Hippocampal formation (tissue), 2 donors: Measurements from ENCODE around the gene TTLL3.
"Not testable (repeated sequence)": the region's sequence is repeated elsewhere in the genome, so short reads cannot be mapped to it uniquely, and the experiment has no call there.

Experiments used
- DNase-seq, 2 donors: peaks; one replicate each; lab custom pipeline; 2025; lab: John Stamatoyannopoulos, UW

TTLL3 gene

GRCh38 chr3:9865125-9865637 is 55.1 kb downstream of the TTLL3 start:
- DNase-seq: not testable (repeated sequence)

DNA sequence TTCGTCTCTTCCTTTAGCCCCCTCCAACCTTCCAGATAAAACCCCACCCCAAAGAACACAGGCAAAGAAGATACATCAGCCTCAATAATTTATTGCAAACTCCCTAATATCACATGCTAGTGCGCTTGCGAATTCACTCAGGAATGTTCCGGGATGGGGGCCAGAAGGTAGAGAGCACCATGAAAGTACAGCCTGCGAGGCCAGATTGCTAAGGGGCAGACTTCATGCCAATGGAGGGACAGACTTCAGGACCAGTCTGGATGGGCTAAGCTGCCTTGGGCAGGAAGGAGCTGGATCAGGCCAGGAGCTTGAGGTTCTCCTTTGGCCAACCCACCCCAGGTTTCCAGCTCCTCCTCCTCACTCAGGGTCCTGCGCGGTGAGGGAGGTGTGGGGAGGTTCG is 56.6 kb downstream of the TTLL3 start:
- DNase-seq: no peak

- DNase-seq: no peak
These were observed 57.0 kb downstream of the TTLL3 start for GRCh38 chr3:9867106-9867505.

GRCh38 chr3:9869955-9870354 is 59.9 kb downstream of the TTLL3 start:
- no peak for DNase-seq

- no peak for DNase-seq
These were observed 60.9 kb downstream of the TTLL3 start for GRCh38 chr3:9870978-9871377.

- not testable (repeated sequence) for DNase-seq
These were observed 62.0 kb downstream of the TTLL3 start for GRCh38 chr3:9872067-9872466.

DNA sequence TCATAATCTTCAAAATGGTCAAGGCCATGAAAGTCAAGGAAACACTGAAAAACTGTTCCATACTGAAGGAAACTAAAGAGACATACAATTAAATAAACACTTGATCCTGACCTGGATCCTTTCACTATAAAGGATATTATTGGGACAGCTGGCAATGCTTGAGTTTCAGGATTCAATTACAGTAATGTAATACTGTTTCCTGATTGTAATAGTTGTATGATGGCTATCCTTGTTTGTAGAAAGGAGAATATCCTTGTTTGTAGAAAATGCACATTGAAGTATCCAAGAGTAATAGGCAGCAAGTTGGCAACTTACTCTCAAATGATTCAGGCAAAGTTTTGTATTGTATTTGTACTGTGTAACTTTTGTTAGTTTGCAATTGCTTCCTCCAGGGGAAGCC is 65.4 kb downstream of the TTLL3 start:
- DNase-seq: no peak

- not testable (repeated sequence) for DNase-seq
These were observed 66.2 kb downstream of the TTLL3 start for GRCh38 chr3:9876255-9876654.

- no peak for DNase-seq
These were observed 66.9 kb downstream of the TTLL3 start for GRCh38 chr3:9876991-9877390.

DNA sequence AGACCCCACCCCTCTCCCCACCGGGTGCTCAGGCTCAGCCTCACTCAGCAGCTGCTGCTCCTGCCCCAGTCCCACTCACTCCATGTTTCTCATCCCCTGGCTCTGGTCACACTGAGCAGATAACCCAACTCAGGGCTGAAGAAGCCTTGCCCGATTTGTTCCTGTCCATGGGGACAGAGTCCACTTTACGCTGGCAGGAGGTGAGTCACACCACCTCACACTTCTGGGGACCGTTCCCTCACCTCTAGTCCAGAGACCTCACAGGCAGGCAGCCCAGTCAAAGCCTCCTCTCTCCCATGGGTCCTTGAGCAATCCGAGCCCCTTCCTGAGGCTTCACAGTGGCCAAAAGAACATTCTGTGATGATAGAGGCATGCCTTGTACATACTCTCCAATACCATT is 68.6 kb downstream of the TTLL3 start:
- DNase-seq: no peak

- no peak for DNase-seq
These were observed 69.9 kb downstream of the TTLL3 start, which contains the start of gene CIDEC for GRCh38 chr3:9879830-9880549. Gene CIDEC, minus strand, starts transcription at chr3:9880253. Its CDS starts 1,767 bp downstream, at chr3:9878486.

DNA sequence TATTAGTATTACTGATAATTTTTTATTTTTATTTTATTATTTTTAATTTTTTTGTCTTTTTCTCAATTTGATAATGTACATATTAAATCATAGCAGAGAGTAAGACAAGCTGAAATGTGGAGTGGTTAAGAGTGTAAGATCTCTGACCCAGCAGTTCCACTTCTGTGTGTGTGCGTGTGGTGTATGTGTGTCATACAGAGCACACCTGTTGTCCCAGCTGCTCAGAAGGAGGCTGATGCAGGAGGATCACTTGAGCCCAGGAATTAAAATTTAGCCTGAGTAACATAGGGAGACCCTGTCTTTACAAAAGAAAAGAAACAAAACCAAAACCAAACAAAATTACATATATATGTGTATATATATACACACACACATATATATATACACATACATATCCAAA is 71.4 kb downstream of the TTLL3 start:
- DNase-seq: no peak

GRCh38 chr3:9883706-9884554 is 73.9 kb downstream of the TTLL3 start:
- no peak for DNase-seq

DNA sequence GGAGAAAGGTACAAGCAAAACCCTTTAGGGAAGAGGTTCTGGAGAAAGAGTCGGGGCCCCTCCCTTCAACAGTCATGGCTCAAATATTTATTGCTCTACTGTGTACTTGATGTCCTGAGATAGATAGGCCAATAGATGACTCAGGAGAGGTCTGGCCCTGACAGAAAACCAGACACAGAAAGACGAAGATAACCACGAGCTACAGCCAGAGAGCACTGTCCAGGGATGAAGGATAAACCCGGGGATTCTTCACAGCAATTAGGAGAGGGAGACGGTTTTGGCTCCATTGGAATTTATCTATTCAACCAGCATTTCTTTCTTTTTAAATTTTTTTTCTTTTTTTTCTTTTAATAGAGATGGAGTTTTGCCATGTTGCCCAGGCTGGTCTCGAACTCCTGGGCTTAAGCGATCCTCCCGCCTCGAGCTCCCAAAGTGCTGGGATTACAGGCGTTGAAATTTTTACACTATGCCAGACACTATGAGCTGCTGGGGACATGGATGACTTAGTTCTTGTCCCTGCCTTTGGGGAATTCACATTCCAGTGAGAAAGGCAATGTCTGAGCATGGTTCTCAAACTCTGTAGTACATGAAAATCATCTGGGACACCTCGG is 74.6 kb downstream of the TTLL3 start:
- DNase-seq: no peak
